NT2/D1 (cell line): ENCODE results near the gene PGGHG.
A peak's percentile ranks its signal among the peaks of the same experiment; 100 is the strongest.

ENCODE experiments used
- DNase-seq: peaks from one replicate; pipeline ENCODE4 v3.0.0-alpha.2; 2011; ENCODE audit warnings: low read depth, low spot score
- H3K27me3 ChIP-seq: 2 replicates; pipeline ENCODE4 v1.6.0; 2011; ENCODE audit warnings: mild to moderate bottlenecking; ENCODE audit not compliant: insufficient read length, insufficient read depth
- H3K36me3 ChIP-seq: 2 replicates; pipeline ENCODE4 v1.6.1; 2011; ENCODE audit warnings: mild to moderate bottlenecking, low read length, mixed read lengths; ENCODE audit not compliant: insufficient read depth, insufficient read length
- H3K4me1 ChIP-seq: 2 replicates; pipeline ENCODE4 v1.5.1; 2011; ENCODE audit not compliant: insufficient read depth, insufficient read length
- H3K4me3 ChIP-seq: 2 replicates; pipeline ENCODE4 v1.5.1; 2011; ENCODE audit warnings: low read depth; ENCODE audit not compliant: insufficient read length
- H3K9ac ChIP-seq: 2 replicates; pipeline ENCODE4 v1.6.0; 2011; ENCODE audit warnings: low read depth; ENCODE audit not compliant: insufficient read length
- H3K9me3 ChIP-seq: 2 replicates; pipeline ENCODE4 v1.5.1; 2011; ENCODE audit warnings: mild to moderate bottlenecking, low read length; ENCODE audit not compliant: insufficient read depth
- SUZ12 ChIP-seq: IDR thresholded peaks from 2 replicates; pipeline ENCODE4 v1.6.1; 2011; ENCODE audit not compliant: insufficient read length, insufficient read depth; ENCODE audit errors: extremely low read depth
- YY1 ChIP-seq: IDR thresholded peaks from 2 replicates; pipeline ENCODE4 v1.6.1; 2011; ENCODE audit not compliant: insufficient read length, insufficient read depth
- ZNF274 ChIP-seq: IDR thresholded peaks from 2 replicates; pipeline ENCODE4 v1.6.1; 2011; ENCODE audit warnings: mild to moderate bottlenecking, low read depth, low read length

PGGHG gene

GRCh38 chr11:293852-294661, 5.1 kb downstream of the PGGHG start:
- DNase-seq, result no peak
- no peaks in the 10 kb centered on the region for H3K27me3 ChIP-seq
- no peak overlapping the region for H3K4me3 ChIP-seq
- no peak for TF ChIP-seq SUZ12
- TF ChIP-seq ZNF274, result no peak
- no peak for TF ChIP-seq YY1
- H3K4me1 ChIP-seq, result peaks cover 38% of the 10 kb centered on the region
- H3K9ac ChIP-seq, result no peak overlapping the region
- H3K36me3 ChIP-seq, result peaks cover 59% of the 10 kb centered on the region
- H3K9me3 ChIP-seq, result no peaks in the 10 kb centered on the region

GRCh38 chr11:294780-295179, 5.9 kb downstream of the PGGHG start:
- Histone ChIP-seq H3K4me3 (no peak overlapping the region), H3K36me3 (peaks cover 58% of the 10 kb centered on the region), H3K9me3 (no peaks in the 10 kb centered on the region), H3K9ac (no peak overlapping the region), H3K27me3 (no peaks in the 10 kb centered on the region), H3K4me1 (peaks cover 40% of the 10 kb centered on the region)
- no peak for DNase-seq
- TF ChIP-seq ZNF274 (no peak), SUZ12 (no peak), YY1 (no peak)

GRCh38 chr11:295351-296170, 6.6 kb downstream of the PGGHG start:
- H3K36me3 ChIP-seq, result peaks cover 51% of the 10 kb centered on the region
- peaks cover 34% of the 10 kb centered on the region for H3K4me1 ChIP-seq
- H3K9ac ChIP-seq, result no peak overlapping the region
- no peak for DNase-seq
- no peak overlapping the region for H3K4me3 ChIP-seq
- H3K27me3 ChIP-seq, result no peaks in the 10 kb centered on the region
- TF ChIP-seq ZNF274, result no peak
- TF ChIP-seq YY1, result no peak
- TF ChIP-seq SUZ12, result no peak
- H3K9me3 ChIP-seq, result no peaks in the 10 kb centered on the region

- TF ChIP-seq ZNF274 (no peak), SUZ12 (no peak), YY1 (no peak)
- Histone ChIP-seq H3K4me3 (no peak overlapping the region), H3K9ac (no peak overlapping the region), H3K36me3 (peaks cover 46% of the 10 kb centered on the region), H3K4me1 (peaks cover 32% of the 10 kb centered on the region), H3K9me3 (no peaks in the 10 kb centered on the region), H3K27me3 (no peaks in the 10 kb centered on the region)
- no peak for DNase-seq
Measured at GRCh38 chr11:296171-297050, 7.5 kb downstream of the PGGHG start.

GRCh38 chr11:297051-297585, 8.2 kb downstream of the PGGHG start:
- peaks cover 27% of the 10 kb centered on the region for H3K4me1 ChIP-seq
- H3K27me3 ChIP-seq, result no peaks in the 10 kb centered on the region
- H3K4me3 ChIP-seq, result no peak overlapping the region
- TF ChIP-seq ZNF274 (no peak), YY1 (no peak), SUZ12 (no peak)
- H3K9ac ChIP-seq, result peak overlapping the region; percentile 50
- H3K9me3 ChIP-seq, result no peaks in the 10 kb centered on the region
- no peak for DNase-seq
- H3K36me3 ChIP-seq, result peaks cover 42% of the 10 kb centered on the region

- Histone ChIP-seq H3K4me1 (peaks cover 27% of the 10 kb centered on the region), H3K4me3 (no peak overlapping the region), H3K9ac (peak overlapping the region; percentile 50), H3K27me3 (no peaks in the 10 kb centered on the region), H3K9me3 (no peaks in the 10 kb centered on the region), H3K36me3 (peaks cover 35% of the 10 kb centered on the region)
- DNase-seq, result no peak
- no peak for TF ChIP-seq ZNF274
- no peak for TF ChIP-seq SUZ12
- no peak for TF ChIP-seq YY1
Measured at GRCh38 chr11:297586-298405, 8.9 kb downstream of the PGGHG start.
